Measurements from ENCODE around the gene KCND2. TPM values are rescaled to one million over a fixed set of nuclear protein-coding genes. Genes with fewer than 3 reads are reported as not detected.
"Not testable (repeated sequence)": the region's sequence is repeated elsewhere in the genome, so short reads cannot be mapped to it uniquely, and the experiment has no call there.

KCND2 gene
- total RNA-seq (2014; rRNA removed; shearing (Covaris generic)), result not detected in 2 replicates

DNA sequence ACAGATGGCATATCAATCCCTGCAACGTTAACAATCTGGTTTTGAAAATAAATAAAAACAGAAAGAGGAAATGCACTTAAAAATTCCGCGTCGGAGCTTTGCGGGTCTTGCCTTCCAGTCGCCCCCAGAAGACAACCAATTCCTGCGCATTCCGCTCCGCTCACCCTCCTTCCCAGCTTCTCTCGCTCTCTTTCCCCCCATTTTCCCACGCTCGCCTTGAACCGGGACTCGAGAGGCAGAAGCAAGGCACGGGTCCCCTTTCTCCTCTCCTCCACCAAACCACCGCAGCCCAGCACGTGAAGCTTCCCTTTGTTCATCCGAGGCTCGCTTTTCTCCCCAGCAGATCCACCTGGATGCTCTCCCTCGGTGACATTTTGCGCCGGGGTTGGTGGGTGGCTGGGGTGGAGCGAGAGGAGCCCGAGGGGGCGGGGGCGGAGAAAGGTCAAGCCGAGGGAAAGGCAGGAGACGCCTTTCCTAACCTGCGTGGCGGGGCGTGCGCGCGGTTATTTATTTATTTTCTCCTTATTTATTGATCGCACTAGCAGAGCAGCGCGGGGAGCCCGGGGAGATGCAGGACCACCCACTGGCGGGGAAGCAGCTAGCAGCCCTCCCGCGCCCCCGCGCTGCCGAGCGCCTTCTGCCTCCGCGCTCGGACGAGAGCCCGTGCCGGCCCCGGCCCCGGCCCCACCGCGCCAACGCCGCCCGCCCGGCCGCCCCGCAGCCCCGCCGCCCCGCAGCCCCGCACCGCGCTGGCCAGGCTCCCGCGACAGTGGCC, at the start of gene KCND2:
Gene KCND2, plus strand, starts transcription at position 475 of the 775 bp plus-strand sequence.
- DNase-seq (ENCODE audit: low read depth), result peak; percentile 33

DNA sequence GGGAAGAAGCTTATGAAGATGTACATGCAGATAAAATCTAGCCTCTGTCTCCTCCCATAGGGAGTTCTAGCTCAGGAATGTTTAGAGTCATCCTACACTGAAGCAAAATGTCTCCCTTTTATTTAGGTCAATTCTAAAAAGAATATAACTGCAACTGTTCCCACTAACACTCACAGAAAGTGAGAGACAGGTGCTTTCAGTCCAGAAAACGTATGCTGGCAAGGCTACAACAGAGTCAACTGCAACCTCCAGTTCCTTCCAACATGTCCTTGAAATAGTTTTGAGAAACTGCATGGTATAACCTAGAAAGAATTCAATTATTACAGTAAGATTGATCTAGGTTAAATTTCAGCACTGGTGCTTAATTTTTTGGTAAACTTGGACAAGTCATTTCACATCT, 46.8 kb upstream of the KCND2 start:
- no peak for DNase-seq (ENCODE audit: low read depth)

DNA sequence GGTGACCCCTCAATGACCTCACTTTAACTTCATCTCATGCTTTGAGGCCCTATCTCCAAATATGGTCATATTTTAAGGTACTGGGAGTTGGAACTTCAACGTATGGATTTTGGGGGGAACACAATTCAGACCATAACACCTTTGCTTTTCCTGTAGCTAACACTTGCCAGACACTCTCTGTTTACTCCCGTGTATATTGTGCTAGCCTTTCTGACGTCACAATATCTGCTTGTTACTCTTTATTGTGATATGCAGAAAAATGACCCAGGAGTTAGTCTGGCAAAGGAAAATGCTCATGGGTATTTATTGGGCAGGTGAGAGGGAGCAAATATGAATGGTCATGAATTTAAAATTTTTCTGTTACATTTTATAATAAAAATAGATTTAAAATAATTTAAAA, 45.7 kb upstream of the KCND2 start:
- DNase-seq (ENCODE audit: low read depth), result no peak

DNA sequence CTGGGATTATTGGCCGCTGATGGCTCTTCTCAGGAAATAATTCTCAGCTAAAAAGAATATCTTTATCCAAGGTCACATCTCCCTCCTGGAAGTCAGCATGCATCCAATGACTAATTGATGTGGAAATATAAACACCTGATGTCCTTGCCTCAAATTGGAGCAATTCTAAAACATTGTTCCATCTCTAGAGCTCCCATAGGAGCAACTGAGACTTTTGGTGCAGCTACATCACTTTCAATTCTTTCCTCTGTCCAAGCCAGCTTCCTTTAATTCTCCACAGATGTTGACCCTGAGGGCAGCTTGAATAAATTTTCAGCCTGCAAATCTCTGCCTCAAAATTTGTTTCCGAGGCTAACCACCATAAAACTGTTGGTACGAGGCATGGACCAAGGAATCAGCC, 43.9 kb upstream of the KCND2 start:
- DNase-seq (ENCODE audit: low read depth), result no peak

- DNase-seq (ENCODE audit: low read depth), result no peak
Observed at GRCh38 chr7:120233338-120233737, 39.6 kb upstream of the KCND2 start.

- not testable (repeated sequence) for DNase-seq (ENCODE audit: low read depth)
Observed at GRCh38 chr7:120240350-120240749, 32.6 kb upstream of the KCND2 start.

GRCh38 chr7:120241973-120242372, 31.0 kb upstream of the KCND2 start:
- DNase-seq (ENCODE audit: low read depth), result no peak

DNA sequence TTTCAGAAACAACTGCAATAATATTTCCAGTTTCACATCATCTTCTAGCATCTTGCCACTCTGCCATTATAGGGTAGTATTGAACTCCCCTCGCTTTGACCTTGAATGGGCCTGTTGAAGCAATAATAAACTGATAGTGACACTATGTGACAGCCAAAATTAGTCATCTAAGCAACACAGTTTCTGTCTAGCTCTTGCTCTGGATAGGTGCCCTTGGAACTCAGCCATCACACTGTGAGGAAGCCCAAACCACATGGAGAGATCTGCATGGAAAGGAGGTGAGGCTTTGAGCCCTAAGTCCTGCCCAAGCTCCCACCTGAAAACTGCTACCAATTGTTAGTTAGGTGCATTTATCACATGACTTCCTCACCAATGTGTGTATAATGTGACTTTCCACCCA, 18.1 kb upstream of the KCND2 start:
- DNase-seq (ENCODE audit: low read depth), result no peak

DNA sequence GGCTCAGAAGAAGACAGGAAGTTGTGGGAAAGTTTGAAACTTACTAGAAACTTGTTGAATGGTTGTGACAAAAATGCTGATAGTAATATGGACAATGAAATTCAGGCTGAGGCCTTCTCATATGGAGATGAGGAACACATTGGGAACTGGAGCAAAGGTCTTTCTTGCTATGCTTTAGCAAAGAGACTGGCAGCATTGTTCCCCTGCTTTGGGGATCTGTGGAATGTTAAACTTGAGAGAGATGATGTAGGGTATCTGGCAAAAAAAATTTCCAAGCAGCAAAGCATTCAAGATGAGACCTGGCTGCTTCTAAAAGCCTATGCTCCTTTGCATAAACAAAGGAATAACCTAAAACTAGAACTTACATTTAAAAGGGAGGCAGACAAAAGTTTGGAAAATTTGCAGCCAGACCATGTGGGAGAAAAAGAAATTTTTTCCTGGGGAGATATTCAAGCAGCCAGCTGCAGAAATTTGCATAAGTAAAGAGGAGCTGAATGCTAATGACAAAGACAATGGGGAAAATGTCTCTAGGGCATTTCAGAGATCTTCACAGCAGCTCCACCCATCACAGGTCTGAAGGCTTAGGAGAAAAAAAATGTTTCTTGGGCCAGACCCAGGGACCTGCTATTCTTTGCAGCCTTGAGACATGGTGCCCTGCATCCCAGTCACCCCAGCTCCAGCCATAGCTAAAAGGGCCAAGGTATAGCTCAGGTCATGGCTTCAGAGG, 16.5 kb upstream of the KCND2 start:
- DNase-seq (ENCODE audit: low read depth), result no peak

GRCh38 chr7:120259386-120259785, 13.6 kb upstream of the KCND2 start:
- no peak for DNase-seq (ENCODE audit: low read depth)

DNA sequence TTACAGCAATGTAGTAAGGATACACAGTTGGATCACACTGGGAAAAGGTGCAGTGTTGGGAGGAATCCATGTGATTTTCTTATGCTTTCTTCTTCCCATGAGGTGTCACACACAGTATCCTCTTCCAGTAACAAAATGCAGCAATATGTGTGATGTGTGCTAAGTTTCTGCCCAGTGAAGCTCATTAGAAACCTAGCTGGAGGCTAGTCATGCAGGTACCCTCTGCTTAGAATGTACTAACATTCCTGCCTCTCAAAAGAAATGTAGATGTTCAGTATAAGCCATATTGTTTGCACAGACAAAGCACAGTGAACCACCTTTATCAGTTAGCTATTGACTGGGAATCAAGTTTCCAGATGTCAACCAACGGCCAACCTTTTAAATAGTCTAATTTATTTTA, 12.9 kb upstream of the KCND2 start:
- no peak for DNase-seq (ENCODE audit: low read depth)

DNA sequence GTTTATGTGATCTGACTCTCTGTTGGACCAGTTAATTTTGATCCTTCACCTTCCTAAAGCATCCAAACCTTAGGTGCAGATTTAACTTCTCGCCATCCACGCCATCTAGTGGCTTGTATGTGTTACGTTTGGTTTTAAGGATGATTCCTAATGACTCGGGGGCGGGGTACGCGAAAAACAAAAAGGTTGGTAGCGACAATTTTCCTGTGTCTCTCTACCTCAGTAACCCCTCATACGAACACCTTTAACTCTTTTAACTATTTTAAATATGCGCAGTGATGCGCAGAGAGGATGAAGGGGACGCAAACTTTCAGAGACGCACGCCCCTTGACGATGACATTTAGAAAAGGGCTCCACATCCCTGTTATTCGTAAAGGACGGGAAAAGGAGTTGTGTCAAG, 714 bp upstream of the KCND2 start:
- DNase-seq (ENCODE audit: low read depth), result peak; percentile 57

DNA sequence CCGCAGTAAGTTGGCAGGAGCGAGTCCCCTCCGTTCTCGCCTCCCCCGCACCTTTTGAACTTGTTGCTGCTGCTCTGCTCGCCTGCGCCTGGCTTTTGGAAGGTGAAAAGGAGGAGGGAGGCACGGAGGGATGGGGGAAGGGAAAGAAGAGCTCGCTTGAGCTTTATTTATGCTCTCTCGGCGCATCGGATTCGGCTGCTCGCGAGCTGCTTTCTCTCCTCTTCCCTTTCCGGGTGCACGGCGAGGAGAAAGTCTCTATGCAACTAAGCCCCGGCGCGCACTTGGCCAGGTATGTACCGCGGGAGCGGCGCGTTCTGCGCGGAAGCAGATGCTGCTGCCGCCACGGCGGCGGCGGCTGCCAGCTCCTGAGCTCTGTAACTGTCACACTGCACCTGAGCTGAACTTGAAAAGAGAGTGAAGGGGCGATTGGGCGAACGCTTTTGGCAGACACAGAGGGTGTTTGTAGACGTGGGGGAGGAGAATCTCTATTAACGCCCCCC, 551 bp downstream of the KCND2 start:
- DNase-seq (ENCODE audit: low read depth), result peak; percentile 36

- DNase-seq (ENCODE audit: low read depth), result no peak
Observed at GRCh38 chr7:120274482-120274881, 1.5 kb downstream of the KCND2 start.

- DNase-seq (ENCODE audit: low read depth), result no peak
Observed at GRCh38 chr7:120274899-120275298, 1.9 kb downstream of the KCND2 start.

GRCh38 chr7:120276720-120277119, 3.7 kb downstream of the KCND2 start:
- no peak for DNase-seq (ENCODE audit: low read depth)

DNA sequence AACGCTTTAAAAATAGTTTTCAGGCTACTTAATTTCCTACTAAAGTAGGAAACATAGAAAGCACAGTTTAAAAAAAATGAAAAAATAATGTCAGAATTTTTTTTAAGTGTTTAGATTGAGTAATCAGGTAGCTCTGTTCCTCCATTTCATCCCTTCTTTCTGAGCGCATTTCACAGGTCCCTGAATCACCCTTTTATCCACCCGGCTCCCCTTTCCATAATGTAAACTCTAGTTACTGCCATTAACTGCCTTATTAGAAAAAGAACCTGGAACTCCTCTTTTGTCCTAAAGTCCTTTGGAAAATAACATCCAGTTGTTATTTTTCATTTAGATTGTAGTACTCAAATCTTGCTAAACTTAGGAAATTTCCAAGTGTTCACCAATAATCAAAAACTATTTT, 5.8 kb downstream of the KCND2 start:
- no peak for DNase-seq (ENCODE audit: low read depth)

- DNase-seq (ENCODE audit: low read depth), result no peak
Observed at GRCh38 chr7:120280743-120281142, 7.8 kb downstream of the KCND2 start.

DNA sequence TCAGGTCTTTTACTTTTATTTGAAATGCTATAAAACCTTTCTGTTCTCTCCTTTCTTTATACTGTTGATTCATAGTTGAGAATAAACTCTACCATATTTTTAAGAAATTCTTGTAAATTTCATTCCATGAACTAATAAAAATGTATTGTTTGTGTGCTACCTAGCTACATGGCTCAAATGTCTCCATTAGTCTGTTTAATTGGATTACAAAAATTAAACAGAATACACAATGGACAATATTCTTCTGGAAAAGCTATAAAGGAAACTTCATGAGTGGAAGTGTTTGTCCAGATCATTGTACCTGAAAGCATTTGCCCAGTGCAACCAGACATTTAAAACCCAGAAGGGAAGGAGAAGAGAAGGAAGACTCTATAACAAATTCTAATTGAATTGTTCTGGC, 20.1 kb downstream of the KCND2 start:
- no peak for DNase-seq (ENCODE audit: low read depth)

- no peak for DNase-seq (ENCODE audit: low read depth)
Observed at GRCh38 chr7:120302190-120302589, 29.2 kb downstream of the KCND2 start.

GRCh38 chr7:120303105-120303504, 30.1 kb downstream of the KCND2 start:
- DNase-seq (ENCODE audit: low read depth), result no peak

DNA sequence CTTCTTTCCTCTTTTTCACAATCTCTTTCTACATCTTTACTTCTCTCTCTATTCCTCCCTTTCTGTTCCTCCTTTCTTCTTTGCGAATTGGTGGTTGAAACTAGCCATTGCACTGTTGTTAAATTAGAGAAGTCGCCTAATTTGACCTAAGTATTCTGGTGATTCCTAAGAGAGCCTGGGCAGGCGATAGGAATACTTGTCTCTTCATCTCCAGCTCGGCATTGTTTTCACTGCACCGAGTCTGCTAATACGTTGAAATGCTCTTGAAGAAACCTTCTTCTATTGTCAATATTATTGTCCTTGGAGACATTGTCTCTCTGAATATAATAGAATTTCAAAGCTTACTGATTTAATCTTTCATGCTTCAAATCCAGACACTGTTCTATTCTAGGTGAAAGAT, 31.7 kb downstream of the KCND2 start:
- no peak for DNase-seq (ENCODE audit: low read depth)

DNA sequence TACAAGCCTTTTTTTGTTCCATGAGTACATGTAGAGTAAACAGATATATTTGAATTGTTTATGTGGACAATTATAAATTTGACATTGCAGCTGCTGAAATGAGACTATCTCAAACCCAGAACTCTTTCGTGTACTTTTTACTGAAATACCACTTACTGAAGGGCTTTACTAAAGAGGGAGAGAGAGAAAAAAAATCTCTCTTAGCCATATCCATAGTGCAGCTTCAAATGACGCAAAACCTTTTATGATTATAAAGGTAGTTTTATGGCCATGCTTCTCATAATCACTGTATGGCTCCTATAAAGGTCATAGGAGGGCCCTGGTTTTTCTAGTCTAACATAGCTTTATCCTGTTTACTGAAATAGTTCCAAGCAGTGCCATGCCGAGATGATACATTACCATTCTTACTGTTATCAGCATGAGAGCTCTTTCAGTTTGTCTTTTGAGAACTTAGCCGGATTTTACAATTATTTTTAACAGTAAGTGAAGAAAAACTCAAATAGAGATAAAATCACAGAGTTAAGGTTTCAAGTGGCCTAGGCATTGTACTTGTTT, 35.1 kb downstream of the KCND2 start:
- DNase-seq (ENCODE audit: low read depth), result no peak

Measured in Daoy (cell line).